ENCODE measurements around the gene TSNAX. TPM values are rescaled to one million over a fixed set of nuclear protein-coding genes. Genes with fewer than 3 reads are reported as not detected.

Gene TSNAX
- total and polyA plus RNA-seq, 9 of the 15 experiments (the other 6 are each of a cell fraction or from before 2014, with no cell fraction given) = 33.8 to 102 (median 61.2) TPM

DNA sequence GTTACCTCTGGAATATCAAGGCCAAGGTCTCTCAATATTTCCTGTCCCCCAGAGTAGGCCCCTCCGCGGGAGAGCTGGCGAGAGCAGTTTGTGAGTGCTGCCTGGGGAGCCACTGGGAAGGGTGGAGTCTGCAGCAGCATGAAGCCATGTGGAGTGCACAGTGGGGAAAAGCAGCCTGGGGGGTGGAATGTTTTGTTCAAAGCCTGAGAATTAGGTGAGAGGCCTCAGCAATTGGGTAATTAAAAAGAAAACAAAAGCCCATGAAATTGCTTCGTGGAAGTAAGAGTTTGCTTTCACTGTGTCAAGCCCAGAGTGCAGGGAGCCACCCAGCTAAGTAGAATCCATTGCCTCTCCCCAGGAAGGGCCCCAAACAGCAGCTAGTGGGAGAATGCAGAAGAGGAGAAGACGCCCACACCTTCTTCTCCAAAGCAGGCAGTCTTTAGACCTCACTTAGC lies 67.9 kb downstream of the TSNAX start:
- BruUV-seq (replicated peaks) = no TSS peak
- Histone ChIP-seq H3K36me3 (ENCODE audit: control insufficient read depth, insufficient read depth, low read length) (no peaks in the 10 kb centered on the region), H3K4me2 (ENCODE audit: insufficient read depth, low read length) (peak overlapping the region; percentile 35; the same call in 1 of the 2 replicates), H4K20me1 (replicated peaks; ENCODE audit: control insufficient read depth, insufficient read depth, low read length) (no peaks in the 10 kb centered on the region), H3K9me1 (ENCODE audit: control insufficient read depth, insufficient read depth, low read length) (no peaks in the 10 kb centered on the region), H3K27me3 (ENCODE audit: control insufficient read depth in 2 of 2, insufficient read depth in 2 of 2, low read length in 2 of 2) (no peaks in the 10 kb centered on the region), H3K4me1 (replicated peaks in 1 of 2; ENCODE audit: control insufficient read depth in 2 of 2, insufficient read depth in 2 of 2, low read length in 2 of 2) (no peaks in the 10 kb centered on the region), H3K79me2 (ENCODE audit: control insufficient read depth, insufficient read depth, low read length) (no peaks in the 10 kb centered on the region), H3K27ac (ENCODE audit: extremely low read depth, low read depth, low read length) (no peak overlapping the region), H2AFZ (ENCODE audit: low read depth, low read length) (peak overlapping the region; percentile 69), H3K4me3 (no peak overlapping the region), H3K9ac (ENCODE audit: insufficient read depth in 1 of 2, low read depth in 2 of 2, low read length in 2 of 2) (peak overlapping the region in 1 of 2 experiments; percentile 73; a peak in 1 of 4 replicates), H3K9me3 (replicated peaks; ENCODE audit: control insufficient read depth, insufficient read depth, low read depth, low read length) (no peaks in the 10 kb centered on the region)
- POLR2A ChIA-PET = interaction anchor here (0.5 to 0.9 kb wide), 3 partner anchors 47 to 301 kb away, joined by 3 to 4 read pairs (median 4); no protein-coding TSS in a partner anchor
- intact Hi-C loops (cut with micrococcal nuclease) (loop anchor here (10.0 kb wide), 1 partner anchor 682 kb away; no protein-coding TSS in a partner anchor), in situ Hi-C loops (cut with MboI) (no loop called here)
- FAIRE-seq = peak; percentile 52
- 7% methylated on average over 5 of the region's 5 CpGs for WGBS (ENCODE audit: insufficient coverage, low coverage, missing lambda C conversion rate)
- DNase-seq (ENCODE audit: extremely low read depth in 1 of 4, low spot score in 3 of 4) = peak in 1 of 4 experiments; percentile 34
- peak; percentile 80 for ATAC-seq
- CTCF ChIA-PET (ENCODE audit: low intra/inter-chr PET ratio) = no interaction called here
- TF ChIP-seq, protein P1, sequence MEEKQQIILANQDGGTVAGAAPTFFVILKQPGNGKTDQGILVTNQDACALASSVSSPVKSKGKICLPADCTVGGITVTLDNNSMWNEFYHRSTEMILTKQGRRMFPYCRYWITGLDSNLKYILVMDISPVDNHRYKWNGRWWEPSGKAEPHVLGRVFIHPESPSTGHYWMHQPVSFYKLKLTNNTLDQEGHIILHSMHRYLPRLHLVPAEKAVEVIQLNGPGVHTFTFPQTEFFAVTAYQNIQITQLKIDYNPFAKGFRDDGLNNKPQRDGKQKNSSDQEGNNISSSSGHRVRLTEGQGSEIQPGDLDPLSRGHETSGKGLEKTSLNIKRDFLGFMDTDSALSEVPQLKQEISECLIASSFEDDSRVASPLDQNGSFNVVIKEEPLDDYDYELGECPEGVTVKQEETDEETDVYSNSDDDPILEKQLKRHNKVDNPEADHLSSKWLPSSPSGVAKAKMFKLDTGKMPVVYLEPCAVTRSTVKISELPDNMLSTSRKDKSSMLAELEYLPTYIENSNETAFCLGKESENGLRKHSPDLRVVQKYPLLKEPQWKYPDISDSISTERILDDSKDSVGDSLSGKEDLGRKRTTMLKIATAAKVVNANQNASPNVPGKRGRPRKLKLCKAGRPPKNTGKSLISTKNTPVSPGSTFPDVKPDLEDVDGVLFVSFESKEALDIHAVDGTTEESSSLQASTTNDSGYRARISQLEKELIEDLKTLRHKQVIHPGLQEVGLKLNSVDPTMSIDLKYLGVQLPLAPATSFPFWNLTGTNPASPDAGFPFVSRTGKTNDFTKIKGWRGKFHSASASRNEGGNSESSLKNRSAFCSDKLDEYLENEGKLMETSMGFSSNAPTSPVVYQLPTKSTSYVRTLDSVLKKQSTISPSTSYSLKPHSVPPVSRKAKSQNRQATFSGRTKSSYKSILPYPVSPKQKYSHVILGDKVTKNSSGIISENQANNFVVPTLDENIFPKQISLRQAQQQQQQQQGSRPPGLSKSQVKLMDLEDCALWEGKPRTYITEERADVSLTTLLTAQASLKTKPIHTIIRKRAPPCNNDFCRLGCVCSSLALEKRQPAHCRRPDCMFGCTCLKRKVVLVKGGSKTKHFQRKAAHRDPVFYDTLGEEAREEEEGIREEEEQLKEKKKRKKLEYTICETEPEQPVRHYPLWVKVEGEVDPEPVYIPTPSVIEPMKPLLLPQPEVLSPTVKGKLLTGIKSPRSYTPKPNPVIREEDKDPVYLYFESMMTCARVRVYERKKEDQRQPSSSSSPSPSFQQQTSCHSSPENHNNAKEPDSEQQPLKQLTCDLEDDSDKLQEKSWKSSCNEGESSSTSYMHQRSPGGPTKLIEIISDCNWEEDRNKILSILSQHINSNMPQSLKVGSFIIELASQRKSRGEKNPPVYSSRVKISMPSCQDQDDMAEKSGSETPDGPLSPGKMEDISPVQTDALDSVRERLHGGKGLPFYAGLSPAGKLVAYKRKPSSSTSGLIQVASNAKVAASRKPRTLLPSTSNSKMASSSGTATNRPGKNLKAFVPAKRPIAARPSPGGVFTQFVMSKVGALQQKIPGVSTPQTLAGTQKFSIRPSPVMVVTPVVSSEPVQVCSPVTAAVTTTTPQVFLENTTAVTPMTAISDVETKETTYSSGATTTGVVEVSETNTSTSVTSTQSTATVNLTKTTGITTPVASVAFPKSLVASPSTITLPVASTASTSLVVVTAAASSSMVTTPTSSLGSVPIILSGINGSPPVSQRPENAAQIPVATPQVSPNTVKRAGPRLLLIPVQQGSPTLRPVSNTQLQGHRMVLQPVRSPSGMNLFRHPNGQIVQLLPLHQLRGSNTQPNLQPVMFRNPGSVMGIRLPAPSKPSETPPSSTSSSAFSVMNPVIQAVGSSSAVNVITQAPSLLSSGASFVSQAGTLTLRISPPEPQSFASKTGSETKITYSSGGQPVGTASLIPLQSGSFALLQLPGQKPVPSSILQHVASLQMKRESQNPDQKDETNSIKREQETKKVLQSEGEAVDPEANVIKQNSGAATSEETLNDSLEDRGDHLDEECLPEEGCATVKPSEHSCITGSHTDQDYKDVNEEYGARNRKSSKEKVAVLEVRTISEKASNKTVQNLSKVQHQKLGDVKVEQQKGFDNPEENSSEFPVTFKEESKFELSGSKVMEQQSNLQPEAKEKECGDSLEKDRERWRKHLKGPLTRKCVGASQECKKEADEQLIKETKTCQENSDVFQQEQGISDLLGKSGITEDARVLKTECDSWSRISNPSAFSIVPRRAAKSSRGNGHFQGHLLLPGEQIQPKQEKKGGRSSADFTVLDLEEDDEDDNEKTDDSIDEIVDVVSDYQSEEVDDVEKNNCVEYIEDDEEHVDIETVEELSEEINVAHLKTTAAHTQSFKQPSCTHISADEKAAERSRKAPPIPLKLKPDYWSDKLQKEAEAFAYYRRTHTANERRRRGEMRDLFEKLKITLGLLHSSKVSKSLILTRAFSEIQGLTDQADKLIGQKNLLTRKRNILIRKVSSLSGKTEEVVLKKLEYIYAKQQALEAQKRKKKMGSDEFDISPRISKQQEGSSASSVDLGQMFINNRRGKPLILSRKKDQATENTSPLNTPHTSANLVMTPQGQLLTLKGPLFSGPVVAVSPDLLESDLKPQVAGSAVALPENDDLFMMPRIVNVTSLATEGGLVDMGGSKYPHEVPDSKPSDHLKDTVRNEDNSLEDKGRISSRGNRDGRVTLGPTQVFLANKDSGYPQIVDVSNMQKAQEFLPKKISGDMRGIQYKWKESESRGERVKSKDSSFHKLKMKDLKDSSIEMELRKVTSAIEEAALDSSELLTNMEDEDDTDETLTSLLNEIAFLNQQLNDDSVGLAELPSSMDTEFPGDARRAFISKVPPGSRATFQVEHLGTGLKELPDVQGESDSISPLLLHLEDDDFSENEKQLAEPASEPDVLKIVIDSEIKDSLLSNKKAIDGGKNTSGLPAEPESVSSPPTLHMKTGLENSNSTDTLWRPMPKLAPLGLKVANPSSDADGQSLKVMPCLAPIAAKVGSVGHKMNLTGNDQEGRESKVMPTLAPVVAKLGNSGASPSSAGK (IDR thresholded peaks at IDR 0.05) = 0 out of 2 replicates have a peak, but pooled peaks have one; percentile 23
- TF ChIP-seq, protein P2, sequence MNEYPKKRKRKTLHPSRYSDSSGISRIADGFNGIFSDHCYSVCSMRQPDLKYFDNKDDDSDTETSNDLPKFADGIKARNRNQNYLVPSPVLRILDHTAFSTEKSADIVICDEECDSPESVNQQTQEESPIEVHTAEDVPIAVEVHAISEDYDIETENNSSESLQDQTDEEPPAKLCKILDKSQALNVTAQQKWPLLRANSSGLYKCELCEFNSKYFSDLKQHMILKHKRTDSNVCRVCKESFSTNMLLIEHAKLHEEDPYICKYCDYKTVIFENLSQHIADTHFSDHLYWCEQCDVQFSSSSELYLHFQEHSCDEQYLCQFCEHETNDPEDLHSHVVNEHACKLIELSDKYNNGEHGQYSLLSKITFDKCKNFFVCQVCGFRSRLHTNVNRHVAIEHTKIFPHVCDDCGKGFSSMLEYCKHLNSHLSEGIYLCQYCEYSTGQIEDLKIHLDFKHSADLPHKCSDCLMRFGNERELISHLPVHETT (CRISPR knock-in tag; conservative IDR thresholded peaks at IDR 0.05 in 1 of 2, IDR thresholded peaks at IDR 0.05 in 1 of 2) = no peak
- TF ChIP-seq EGR1 (conservative IDR thresholded peaks at IDR 0.05) (peak; percentile 24; the same call in 1 of the 2 replicates), TRIM24 (IDR thresholded peaks at IDR 0.05) (no peak), ZKSCAN1 (IDR thresholded peaks at IDR 0.05; ENCODE audit: low read depth, low read length) (no peak)
